ENCODE measurements around the gene CENPN.

DNA sequence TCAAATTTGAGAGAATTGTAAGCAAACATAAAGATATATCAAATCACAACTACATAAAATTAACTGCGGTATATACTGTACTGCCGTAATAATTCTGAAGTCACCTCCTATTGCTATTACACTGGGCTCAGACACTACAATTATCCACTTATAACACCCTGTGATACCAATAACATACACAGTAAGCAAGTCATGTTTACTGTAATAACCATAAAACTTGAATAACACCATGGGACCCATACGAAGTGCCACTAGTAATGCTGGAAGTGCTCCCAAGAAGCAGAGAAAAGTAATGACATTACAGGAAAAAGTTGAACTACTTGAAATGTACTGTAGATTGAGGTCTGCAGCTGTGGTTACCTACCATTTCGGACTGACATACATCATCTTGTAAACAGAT, 24.4 kb upstream of the CENPN start:
- TF ChIP-seq, protein P1, sequence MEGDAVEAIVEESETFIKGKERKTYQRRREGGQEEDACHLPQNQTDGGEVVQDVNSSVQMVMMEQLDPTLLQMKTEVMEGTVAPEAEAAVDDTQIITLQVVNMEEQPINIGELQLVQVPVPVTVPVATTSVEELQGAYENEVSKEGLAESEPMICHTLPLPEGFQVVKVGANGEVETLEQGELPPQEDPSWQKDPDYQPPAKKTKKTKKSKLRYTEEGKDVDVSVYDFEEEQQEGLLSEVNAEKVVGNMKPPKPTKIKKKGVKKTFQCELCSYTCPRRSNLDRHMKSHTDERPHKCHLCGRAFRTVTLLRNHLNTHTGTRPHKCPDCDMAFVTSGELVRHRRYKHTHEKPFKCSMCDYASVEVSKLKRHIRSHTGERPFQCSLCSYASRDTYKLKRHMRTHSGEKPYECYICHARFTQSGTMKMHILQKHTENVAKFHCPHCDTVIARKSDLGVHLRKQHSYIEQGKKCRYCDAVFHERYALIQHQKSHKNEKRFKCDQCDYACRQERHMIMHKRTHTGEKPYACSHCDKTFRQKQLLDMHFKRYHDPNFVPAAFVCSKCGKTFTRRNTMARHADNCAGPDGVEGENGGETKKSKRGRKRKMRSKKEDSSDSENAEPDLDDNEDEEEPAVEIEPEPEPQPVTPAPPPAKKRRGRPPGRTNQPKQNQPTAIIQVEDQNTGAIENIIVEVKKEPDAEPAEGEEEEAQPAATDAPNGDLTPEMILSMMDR (IDR thresholded peaks at IDR 0.05): no peak
- TF ChIP-seq POLR2A (IDR thresholded peaks at IDR 0.05; ENCODE audit: low read depth) (no peak), POLR2AphosphoS5 (IDR thresholded peaks at IDR 0.05) (no peak)

All from esophagus muscularis mucosa (tissue), 3 donors.